GM21529 (cell line): ENCODE data around the gene GPR31.
A peak's percentile ranks its signal among the peaks of the same experiment; 100 is the strongest.
"Not testable (repeated sequence)": the region's sequence is repeated elsewhere in the genome, so short reads cannot be mapped to it uniquely, and the experiment has no call there.

ENCODE experiments used
- ATAC-seq: cut with Tn5 transposase; IDR thresholded peaks from one replicate; pipeline ENCODE4 v1.9.1; 2021; ENCODE audit not compliant: unreplicated experiment

Gene GPR31

GRCh38 chr6:167157863-167158262, at the start of gene GPR31:
TSS of gene GPR31 (minus strand) at chr6:167157980. CDS start at chr6:167157831, 149 bp downstream.
- no peak for ATAC-seq

GRCh38 chr6:167207527-167207926, 49.7 kb upstream of the GPR31 start:
- ATAC-seq, result no peak

GRCh38 chr6:167205316-167205715, 47.5 kb upstream of the GPR31 start:
- ATAC-seq, result not testable (repeated sequence)

GRCh38 chr6:167204059-167204348, 46.2 kb upstream of the GPR31 start:
- not testable (repeated sequence) for ATAC-seq

- not testable (repeated sequence) for ATAC-seq
Observed at GRCh38 chr6:167203261-167204058, 45.7 kb upstream of the GPR31 start.

- not testable (repeated sequence) for ATAC-seq
Observed at GRCh38 chr6:167202613-167203012, 44.8 kb upstream of the GPR31 start.

- ATAC-seq, result no peak
Observed at GRCh38 chr6:167200806-167201205, 43.0 kb upstream of the GPR31 start.

- not testable (repeated sequence) for ATAC-seq
Observed at GRCh38 chr6:167195941-167196610, 38.3 kb upstream of the GPR31 start.

GRCh38 chr6:167193515-167194125, 35.8 kb upstream of the GPR31 start:
- ATAC-seq, result not testable (repeated sequence)

- not testable (repeated sequence) for ATAC-seq
Observed at GRCh38 chr6:167191043-167191583, 33.3 kb upstream of the GPR31 start.

GRCh38 chr6:167187275-167187674, 29.5 kb upstream of the GPR31 start:
- not testable (repeated sequence) for ATAC-seq

- ATAC-seq, result not testable (repeated sequence)
Observed at GRCh38 chr6:167185101-167185500, 27.3 kb upstream of the GPR31 start.

GRCh38 chr6:167182913-167183314, 25.1 kb upstream of the GPR31 start:
- peak; percentile 91 for ATAC-seq

- not testable (repeated sequence) for ATAC-seq
Observed at GRCh38 chr6:167181351-167181750, 23.6 kb upstream of the GPR31 start.

- ATAC-seq, result not testable (repeated sequence)
Observed at GRCh38 chr6:167180086-167180485, 22.3 kb upstream of the GPR31 start.

GRCh38 chr6:167178896-167179655, 21.3 kb upstream of the GPR31 start:
- not testable (repeated sequence) for ATAC-seq

- ATAC-seq, result not testable (repeated sequence)
Observed at GRCh38 chr6:167177271-167177670, 19.5 kb upstream of the GPR31 start.

GRCh38 chr6:167172011-167172410, 14.2 kb upstream of the GPR31 start:
- not testable (repeated sequence) for ATAC-seq

- not testable (repeated sequence) for ATAC-seq
Observed at GRCh38 chr6:167171300-167171699, 13.5 kb upstream of the GPR31 start.

GRCh38 chr6:167169867-167170266, 12.1 kb upstream of the GPR31 start:
- ATAC-seq, result not testable (repeated sequence)

- not testable (repeated sequence) for ATAC-seq
Observed at GRCh38 chr6:167168296-167168695, 10.5 kb upstream of the GPR31 start.
